Activated T-cell treated with anti-CD3 and anti-CD28 coated beads, Interleukin-2, amount 50 U/mL, for 1 hour (primary cell): ENCODE data around the gene PPM1L.
"Not testable (repeated sequence)": the region's sequence is repeated elsewhere in the genome, so short reads cannot be mapped to it uniquely, and the experiment has no call there.

Source experiments
- DNase-seq: peaks from one replicate; pipeline ENCODE4 v3.0.0-alpha.2; 2020

Gene PPM1L

GRCh38 chr3:160992712-160993111, 236.7 kb downstream of the PPM1L start:
- no peak for DNase-seq

DNA sequence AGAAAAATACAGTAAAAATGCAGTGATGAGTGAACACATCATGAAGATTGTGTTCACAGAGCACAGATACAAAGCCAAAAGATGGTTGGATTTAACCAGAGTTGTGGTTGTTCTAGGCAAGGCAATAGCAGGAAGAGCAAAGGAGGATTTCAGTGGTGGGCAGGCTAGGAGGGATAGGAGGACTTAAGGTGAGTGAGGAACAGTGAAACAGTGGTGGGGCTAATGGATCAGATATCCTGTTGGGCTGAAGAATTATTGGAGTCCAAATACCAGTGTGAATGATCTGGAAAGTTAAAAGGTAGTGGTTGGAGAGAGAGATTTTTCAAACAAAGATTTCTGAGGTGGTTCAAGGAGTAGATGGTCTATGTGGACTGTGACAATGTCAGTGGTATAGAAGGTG, 240.8 kb downstream of the PPM1L start:
- no peak for DNase-seq

DNA sequence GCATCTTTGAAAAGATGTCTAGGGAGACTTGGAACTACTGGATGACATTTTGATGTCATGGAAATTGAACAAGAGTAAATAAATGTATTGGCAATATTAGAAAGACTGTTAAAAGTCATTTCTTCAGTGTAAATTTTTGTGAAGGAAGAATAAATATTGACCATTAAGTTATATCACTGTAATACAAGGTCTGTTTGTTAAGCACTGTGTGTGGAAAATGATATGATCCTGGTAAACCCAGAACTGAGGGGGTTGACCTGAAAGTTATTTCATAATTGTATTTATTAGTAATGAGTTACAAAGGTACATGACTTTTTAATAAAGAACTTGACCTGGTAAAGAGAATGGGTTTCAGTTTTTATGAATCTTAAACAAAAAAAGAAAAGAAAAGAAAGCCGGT, 242.6 kb downstream of the PPM1L start:
- DNase-seq = no peak

DNA sequence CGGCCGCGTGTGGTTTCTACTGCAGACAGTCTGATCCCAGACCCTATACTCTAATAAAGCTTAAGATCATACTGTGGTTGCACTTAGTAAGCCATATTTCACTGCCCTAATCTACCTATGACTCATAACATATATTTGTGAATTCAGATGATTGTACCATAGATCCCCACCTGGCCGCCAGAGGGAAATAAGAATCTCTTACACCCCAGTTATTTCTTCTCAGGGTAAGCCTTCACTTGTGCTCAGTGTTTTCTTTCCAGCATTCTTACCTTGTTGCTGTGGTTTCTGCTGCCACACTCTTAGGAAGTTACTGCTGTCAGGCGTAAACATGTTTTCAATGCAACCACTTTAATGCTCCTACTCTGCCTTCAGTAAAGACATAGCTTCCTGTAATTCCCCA, 243.2 kb downstream of the PPM1L start:
- no peak for DNase-seq

DNA sequence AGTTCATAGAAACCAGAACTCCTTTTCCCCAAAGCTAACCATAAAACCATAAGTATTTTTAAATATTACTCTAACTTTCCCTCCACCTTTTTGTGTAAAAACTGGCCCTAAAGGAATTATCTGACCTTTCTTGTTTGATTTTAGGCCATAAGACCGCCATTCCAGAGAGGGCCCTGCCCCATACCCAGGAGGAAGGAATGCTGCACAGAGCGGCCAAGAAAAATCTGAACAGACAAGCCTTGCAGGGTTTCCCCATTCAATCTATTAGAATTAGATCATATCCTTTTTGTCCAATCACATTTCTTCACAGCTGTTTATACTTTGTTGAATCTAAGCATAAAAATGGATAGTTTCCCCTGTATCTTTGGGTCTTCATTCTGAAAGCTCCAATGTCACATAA, 252.1 kb downstream of the PPM1L start:
- DNase-seq = no peak

DNA sequence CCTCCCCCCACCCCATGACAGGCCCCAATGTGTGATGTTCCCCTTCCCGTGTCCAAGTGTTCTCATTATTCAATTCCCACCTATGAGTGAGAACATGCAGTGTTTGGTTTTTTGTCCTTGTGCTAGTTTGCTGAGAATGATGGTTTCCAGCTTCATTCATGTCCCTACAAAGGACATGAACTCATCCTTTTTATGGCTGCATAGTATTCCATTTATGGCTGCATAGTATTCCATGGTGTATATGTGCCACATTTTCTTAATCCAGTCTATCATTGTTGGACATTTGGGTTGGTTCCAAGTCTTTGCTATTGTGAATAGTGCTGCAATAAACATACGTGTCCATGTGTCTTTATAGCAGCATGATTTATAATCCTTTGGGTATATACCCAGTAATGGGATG, 254.1 kb downstream of the PPM1L start:
- DNase-seq = not testable (repeated sequence)

DNA sequence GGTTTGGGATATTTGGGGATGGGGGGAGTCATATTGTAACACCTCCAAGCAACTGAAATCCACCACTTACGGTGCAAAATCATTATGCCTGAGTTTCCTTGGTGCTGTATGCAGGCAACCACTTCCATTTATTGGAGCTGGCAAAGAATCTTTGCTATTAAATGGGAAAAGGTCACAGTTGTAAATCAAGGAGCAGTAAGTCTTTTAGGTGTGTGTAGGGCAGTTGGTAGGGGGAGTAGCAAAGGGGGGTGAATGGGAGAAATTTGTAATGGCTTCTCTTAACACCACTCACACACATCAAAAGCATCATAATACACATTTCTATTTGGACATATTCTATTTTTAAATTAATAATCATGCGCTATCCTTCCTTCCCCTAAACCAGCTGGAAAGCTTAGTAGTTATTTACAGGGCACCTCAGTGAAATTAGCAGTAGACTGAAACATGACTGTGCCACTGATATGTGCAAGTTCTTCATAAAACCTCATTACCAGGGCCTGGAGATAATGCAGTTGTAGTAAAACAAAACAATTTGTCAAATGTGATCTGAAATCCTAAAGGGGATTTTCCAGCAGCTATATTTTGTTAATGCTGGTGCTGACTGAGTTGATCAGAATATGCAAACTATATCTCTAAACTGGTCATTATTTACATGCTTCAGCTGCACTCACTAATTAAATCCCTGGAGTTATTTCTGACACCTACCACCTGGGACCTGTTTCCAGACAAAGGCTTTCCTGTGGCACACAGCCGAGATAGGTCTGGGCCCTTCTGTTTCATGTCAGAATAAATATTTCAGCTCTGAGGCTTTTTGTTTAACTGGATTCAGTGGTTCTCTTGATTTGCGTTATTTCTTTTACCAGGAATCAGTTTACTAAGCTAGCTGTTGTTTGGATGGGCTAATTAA, 259.1 kb downstream of the PPM1L start:
- no peak for DNase-seq

DNA sequence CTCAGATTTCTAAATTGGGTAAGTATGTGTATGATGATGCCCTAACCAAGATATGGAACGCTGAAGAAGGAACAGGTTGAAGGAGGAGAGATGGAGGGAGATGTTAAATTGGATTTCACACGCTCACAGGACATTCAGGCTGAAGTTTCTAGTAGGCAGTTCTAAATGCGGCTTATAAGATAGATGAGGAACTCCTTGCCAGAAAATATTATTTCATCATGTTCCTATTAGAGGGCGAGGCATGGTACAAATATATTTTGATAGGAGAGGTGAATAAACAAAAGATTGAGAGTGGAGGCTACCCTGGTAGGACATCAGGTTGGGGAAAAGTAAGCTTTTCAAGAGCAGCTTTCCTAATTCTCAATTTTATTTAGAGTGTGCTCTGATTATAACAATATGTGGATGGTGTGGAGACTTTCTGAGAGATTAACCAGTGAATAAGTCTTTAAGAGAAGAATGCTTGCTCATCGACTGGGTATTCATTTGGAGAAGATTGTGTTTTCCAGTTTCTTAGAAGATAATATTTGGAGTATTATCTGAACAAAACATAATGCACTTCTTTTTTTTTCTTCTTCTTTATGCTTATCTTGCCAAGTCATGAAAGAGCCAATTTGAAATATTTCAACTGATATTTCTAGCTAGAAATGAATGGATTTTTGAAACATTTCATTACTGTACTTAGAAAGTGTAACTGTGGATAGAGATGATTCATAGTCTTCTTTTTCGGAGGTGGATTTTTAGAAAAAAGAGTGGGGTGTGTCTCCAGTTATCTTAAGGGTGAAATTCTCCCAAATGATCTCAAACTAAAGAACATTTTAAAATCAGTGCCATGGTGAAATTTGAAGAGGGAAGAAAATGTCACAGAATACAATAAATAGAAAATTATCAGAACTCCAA, 260.6 kb downstream of the PPM1L start:
- DNase-seq = no peak

DNA sequence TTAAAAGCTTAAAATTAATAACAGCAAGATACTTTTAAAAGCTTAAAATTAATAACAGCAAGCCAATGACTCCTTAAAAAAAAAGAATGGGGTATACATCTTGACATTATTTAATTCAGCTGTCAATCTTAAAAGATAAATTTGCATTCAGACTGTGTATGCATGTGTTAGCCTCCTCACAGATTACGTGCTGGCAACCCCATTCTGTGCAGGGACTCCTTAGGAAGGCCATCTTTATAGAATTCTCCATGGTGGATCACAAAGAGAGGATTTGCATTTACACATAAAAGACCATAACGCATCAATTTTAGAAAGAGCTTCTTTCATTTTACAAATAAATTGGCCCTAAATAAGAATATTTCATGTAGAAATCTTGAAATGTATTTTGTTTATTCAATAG, 261.9 kb downstream of the PPM1L start:
- DNase-seq = no peak

GRCh38 chr3:161020256-161020655, 264.2 kb downstream of the PPM1L start:
- no peak for DNase-seq

- DNase-seq = no peak
Observed at GRCh38 chr3:161025911-161026310, 269.9 kb downstream of the PPM1L start.

DNA sequence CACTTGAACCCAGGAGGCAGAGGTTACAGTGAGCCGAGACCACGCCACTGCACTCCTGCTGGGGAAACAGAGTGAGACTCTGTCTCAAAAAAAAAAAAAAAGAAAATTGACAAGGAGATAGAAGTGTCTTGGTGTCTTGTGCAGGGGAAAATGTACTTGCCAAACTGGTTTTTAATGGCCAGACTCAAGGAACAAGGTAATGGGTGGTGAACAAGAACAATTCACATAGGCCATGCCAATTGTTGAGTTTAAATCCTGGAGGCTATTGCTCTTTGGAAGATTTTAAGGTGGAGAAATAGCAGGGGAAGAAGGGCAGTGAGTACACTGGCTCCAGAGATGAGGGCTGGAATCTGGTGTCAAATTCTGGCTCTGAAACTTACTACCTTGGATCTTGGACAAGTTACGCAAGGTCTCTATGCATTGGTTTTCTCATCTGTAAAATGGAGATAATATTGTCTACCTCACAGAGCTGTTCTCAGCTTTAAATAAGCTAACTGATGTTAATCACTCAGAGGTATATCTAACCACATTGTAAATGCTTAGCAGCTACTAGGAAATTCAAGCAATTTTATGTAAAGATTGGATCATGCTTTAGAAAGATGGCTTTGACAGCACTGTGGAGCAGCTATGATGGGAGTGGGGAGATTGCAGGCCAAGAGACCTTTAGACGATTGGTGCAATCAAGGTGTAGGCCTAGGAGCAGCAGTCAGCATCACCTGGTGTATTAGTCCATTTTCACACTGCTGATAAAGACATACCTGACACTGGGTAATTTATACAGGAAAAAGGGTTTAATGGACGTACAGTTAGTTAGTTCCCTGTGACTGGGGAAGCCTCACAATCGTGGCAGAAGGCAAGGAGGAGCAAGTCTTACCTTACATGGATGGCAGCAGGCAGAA, 270.8 kb downstream of the PPM1L start:
- no peak for DNase-seq

- DNase-seq = no peak
Observed at GRCh38 chr3:161028555-161029153, 272.6 kb downstream of the PPM1L start.

DNA sequence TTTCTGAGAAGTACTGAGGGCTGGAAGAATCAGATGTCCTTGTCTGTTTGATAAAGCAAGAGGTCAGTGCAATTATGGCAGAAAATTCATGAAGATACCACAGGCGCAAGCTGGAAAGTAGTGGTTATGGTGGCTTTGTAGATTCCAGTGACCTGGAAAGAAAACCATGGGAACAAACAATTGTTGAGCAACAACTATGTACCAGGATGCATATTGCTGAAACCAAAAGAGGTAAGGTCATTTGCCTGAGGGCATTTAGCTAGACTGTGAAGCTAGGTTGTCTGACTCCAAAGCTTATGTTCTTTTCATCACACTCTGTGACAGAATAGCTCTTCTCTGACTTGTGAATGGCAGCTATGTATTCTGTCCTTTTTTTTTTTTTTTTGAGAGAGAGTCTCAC, 275.1 kb downstream of the PPM1L start:
- no peak for DNase-seq

DNA sequence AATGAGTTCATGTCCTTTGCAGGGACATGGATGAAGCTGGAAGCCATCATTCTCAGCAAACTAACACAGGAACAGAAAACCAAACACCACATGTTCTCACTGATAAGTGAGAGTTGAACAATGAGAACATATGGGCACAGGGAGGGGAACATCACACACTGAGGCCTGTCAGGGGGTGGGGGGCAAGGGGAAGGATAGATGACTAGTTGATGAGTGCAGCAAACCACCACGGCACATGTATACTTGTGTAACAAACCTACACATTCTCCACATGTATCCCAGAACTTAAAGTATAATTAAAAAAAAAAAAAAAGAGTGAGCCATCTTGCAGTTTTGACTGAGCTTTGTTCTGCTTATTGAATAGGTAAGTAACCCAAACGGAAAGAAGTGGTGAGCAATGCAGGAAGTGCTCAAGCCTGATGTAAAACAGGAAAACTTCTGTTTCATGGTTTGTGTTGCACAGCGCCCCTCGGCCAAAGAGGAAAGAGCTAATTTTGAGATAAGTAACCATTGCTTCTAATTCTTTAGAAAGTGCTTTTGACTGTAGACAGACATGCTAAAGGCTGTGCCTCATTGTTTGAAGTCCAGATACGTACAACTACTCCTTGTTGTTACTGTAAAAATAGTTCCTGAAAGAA, 279.0 kb downstream of the PPM1L start:
- DNase-seq = not testable (repeated sequence)

GRCh38 chr3:161035711-161036110, 279.7 kb downstream of the PPM1L start:
- no peak for DNase-seq

DNA sequence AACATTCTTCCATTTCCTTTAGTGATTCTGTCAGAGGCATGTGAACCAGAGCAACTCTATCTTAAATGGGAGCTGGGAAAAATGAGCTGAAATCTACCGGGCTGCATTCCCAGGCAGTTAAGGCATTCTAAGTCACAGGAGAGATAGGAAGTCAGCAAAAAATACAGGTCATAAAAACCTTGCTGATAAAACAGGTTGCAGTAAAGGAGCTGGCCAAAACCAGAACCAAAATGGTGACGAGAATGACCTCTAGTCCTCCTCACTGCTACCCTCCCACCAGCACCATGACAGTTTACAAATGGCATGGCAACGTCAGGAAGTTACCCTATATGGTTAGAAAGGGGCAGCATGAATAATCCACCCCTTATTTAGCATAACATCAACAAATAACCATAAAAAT, 282.7 kb downstream of the PPM1L start:
- DNase-seq = no peak

GRCh38 chr3:161042023-161042501, 286.0 kb downstream of the PPM1L start:
- no peak for DNase-seq

GRCh38 chr3:161043336-161044035, 287.5 kb downstream of the PPM1L start:
- no peak for DNase-seq

DNA sequence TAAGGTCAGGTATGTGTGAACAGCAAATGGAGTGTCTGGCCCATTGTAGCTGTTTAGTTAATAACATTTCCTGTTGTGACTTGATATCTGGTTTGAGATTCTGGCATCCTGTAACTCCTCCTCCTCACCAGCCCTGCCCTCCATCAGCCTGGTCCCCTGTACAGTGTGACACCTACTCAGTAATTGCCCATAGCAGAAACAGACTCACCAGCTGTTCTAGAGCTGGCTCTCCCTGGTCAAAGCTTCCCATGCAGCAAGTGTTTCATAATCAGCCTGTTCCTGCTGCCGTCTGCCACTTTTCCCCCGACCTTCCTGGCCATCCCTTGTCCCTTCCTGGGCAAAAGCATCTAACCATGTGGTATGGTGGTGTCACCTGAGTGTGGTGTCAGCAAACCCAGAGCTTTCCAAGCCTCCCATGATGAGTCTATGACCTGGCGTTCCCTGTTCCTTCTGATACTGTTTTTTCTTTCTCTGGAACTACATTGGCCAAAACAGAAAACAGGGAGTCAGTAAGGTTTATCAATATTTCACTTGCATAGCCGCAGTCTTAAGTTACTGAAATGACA, 293.7 kb downstream of the PPM1L start:
- no peak for DNase-seq

GRCh38 chr3:161050935-161051334, 294.9 kb downstream of the PPM1L start:
- DNase-seq = no peak
